GM19238 (cell line): ENCODE measurements around the gene BANK1.

Experiments used
- DNase-seq: peaks from one replicate; pipeline ENCODE4 v3.0.0; 2011; ENCODE audit warnings: low spot score; ENCODE audit not compliant: insufficient read length

Gene BANK1

GRCh38 chr4:102116121-102116520, 325.6 kb downstream of the BANK1 start:
- no peak for DNase-seq

- no peak for DNase-seq
Observed at GRCh38 chr4:102120846-102121245, 330.3 kb downstream of the BANK1 start.
